Suprapubic skin (tissue), 4 donors: Measurements from ENCODE around the gene TMEM147. TPM values are rescaled to one million over a fixed set of nuclear protein-coding genes. Genes with fewer than 3 reads are reported as not detected.

Experiments used
- DNase-seq, 2 donors: peaks; one replicate each; pipeline ENCODE4 v3.0.0-alpha.2; 2019; ENCODE audit warnings: low spot score in 2 of 2
- H3K27ac ChIP-seq: fragments of 200-600 bp; sonication (generic); one replicate; pipeline ENCODE4 v1.5.1; 2019
- H3K27me3 ChIP-seq: fragments of 200-600 bp; sonication (generic); one replicate; pipeline ENCODE4 v1.5.1; 2019
- H3K36me3 ChIP-seq: fragments of 200-600 bp; sonication (generic); one replicate; pipeline ENCODE4 v1.5.1; 2019
- H3K4me1 ChIP-seq: fragments of 200-600 bp; sonication (generic); one replicate; pipeline ENCODE4 v1.5.1; 2019
- H3K4me3 ChIP-seq: fragments of 200-600 bp; sonication (generic); one replicate; pipeline ENCODE4 v1.5.1; 2019; ENCODE audit warnings: mild to moderate bottlenecking
- H3K9me3 ChIP-seq: fragments of 200-600 bp; sonication (generic); one replicate; pipeline ENCODE4 v1.5.1; 2019
- EP300 ChIP-seq: sonication (generic); formaldehyde crosslinking; IDR thresholded peaks from one replicate; pipeline ENCODE4 v1.6.1; 2017; ENCODE audit warnings: antibody characterized with exemption
- POLR2A ChIP-seq, 2 donors: fragments of 450-650 bp; IDR thresholded peaks; one replicate each; pipeline ENCODE4 v1.6.1; 2017; ENCODE audit warnings: antibody characterized with exemption in 2 of 2, mild to moderate bottlenecking in 2 of 2, moderate library complexity in 2 of 2
- POLR2AphosphoS5 ChIP-seq, 3 donors: sonication (generic); formaldehyde crosslinking; IDR thresholded peaks; one replicate each; pipeline ENCODE4 v1.6.1; 2017; ENCODE audit warnings: antibody characterized with exemption in 3 of 3
- WGBS: methylation state at CpG from one replicate; pipeline ENCODE4 v1.1.5; 2018; 5-methylcytosine and 5-hydroxymethylcytosine counted together
- total RNA-seq, 4 donors: library from RNA; depleted of rRNA; stranded (reverse); fragments of >200 nt; gene quantifications; one replicate each; pipeline ENCODE4 v1.1.0, GENCODE V29; 2016
- TF ChIP-seq, protein P1 (sequence below), 2 donors: fragments of 200-600 bp in 1 of 2; fragments of 450-650 bp in 1 of 2; sonication (generic) in 1 of 2; IDR thresholded peaks; one replicate each; pipeline ENCODE4 v1.5.1; 2016 to 2019; ENCODE audit warnings: antibody characterized with exemption in 2 of 2, mild to moderate bottlenecking in 1 of 2, moderate library complexity in 1 of 2

TMEM147 gene
- total RNA-seq, 4 donors from 2014 or later = 67.5 to 158 (median 118) TPM

DNA sequence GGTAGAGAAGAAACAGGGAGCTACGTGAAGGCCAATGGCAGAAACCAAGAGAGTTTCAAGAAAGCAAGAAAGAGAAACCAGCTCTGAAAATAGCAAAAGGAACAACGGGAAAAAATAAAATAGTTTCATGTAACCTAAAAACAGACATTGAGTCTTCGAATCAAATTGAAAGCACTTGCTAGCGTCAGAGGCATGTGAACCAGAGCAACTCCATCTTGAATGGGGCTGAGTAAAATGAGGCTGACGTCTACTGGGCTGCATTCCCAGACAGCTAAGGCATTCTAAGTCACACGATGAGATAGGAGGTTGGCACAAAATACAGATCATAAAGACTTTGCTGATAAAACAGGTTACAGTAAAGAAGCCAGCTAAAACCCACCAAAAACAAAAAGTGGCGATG is 33.3 kb downstream of the TMEM147 start:
- Histone ChIP-seq H3K4me3 (no peak overlapping the region), H3K9me3 (peaks cover 4% of the 10 kb centered on the region), H3K27ac (no peak overlapping the region), H3K36me3 (no peaks in the 10 kb centered on the region), H3K27me3 (no peaks in the 10 kb centered on the region), H3K4me1 (no peaks in the 10 kb centered on the region)
- no peak for DNase-seq
- 64% methylated on average over 7 of the region's 7 CpGs for WGBS
- TF ChIP-seq EP300 (no peak), POLR2AphosphoS5 (IDR thresholded peaks at IDR 0.05) (no peak), POLR2A (IDR thresholded peaks at IDR 0.05) (no peak)
- TF ChIP-seq, protein P1, sequence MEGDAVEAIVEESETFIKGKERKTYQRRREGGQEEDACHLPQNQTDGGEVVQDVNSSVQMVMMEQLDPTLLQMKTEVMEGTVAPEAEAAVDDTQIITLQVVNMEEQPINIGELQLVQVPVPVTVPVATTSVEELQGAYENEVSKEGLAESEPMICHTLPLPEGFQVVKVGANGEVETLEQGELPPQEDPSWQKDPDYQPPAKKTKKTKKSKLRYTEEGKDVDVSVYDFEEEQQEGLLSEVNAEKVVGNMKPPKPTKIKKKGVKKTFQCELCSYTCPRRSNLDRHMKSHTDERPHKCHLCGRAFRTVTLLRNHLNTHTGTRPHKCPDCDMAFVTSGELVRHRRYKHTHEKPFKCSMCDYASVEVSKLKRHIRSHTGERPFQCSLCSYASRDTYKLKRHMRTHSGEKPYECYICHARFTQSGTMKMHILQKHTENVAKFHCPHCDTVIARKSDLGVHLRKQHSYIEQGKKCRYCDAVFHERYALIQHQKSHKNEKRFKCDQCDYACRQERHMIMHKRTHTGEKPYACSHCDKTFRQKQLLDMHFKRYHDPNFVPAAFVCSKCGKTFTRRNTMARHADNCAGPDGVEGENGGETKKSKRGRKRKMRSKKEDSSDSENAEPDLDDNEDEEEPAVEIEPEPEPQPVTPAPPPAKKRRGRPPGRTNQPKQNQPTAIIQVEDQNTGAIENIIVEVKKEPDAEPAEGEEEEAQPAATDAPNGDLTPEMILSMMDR (IDR thresholded peaks at IDR 0.05) = no peak

- Histone ChIP-seq H3K27ac (no peak overlapping the region), H3K9me3 (no peaks in the 10 kb centered on the region), H3K27me3 (peaks cover 20% of the 10 kb centered on the region), H3K36me3 (no peaks in the 10 kb centered on the region), H3K4me1 (no peaks in the 10 kb centered on the region), H3K4me3 (no peak overlapping the region)
- TF ChIP-seq POLR2A (IDR thresholded peaks at IDR 0.05) (no peak), POLR2AphosphoS5 (IDR thresholded peaks at IDR 0.05) (no peak), EP300 (no peak)
- TF ChIP-seq, protein P1 (IDR thresholded peaks at IDR 0.05) = no peak
- WGBS = 86% methylated on average over 1 of the region's 1 CpG
- DNase-seq = no peak
Observed at GRCh38 chr19:35582760-35583159, 37.3 kb downstream of the TMEM147 start.

DNA sequence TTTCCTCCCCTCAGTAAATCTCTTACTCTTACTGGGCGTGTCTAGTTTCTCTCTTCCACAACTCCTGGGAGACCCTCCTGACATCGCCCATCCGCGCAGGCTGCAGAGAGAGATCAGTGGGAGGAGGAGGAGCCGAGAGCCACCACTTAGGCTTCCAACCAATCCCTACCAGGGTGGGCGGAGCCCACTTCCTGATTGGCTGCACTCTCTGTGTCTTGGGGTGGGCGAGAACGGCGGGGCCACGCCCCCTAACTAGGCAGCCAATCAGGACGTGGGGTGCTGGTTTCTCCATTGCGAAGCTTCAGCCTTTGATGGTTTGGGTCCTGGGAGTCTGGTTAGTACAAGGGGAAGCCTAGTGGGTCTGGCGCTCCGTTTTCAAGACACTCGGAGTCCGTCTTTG is 40.4 kb downstream of the TMEM147 start, which contains the start of gene PMIS2:
TSS of gene PMIS2 (plus strand) at position 326 of the 400 bp plus-strand sequence. CDS start 87 bp downstream, outside the sequence.
- Histone ChIP-seq H3K4me3 (no peak within 1 kb of the TSS), H3K27me3 (peaks cover 22% of the 10 kb centered on the region), H3K9me3 (no peaks in the 10 kb centered on the region), H3K4me1 (no peaks in the 10 kb centered on the region), H3K27ac (no peak within 1 kb of the TSS), H3K36me3 (no peaks in the 10 kb centered on the region)
- TF ChIP-seq EP300 = no peak
- TF ChIP-seq POLR2A (IDR thresholded peaks at IDR 0.05) = no peak
- TF ChIP-seq, protein P1 (IDR thresholded peaks at IDR 0.05) = no peak
- no peak for TF ChIP-seq POLR2AphosphoS5 (IDR thresholded peaks at IDR 0.05)
- WGBS = 20% methylated on average over 12 of the region's 16 CpGs
- no peak for DNase-seq

DNA sequence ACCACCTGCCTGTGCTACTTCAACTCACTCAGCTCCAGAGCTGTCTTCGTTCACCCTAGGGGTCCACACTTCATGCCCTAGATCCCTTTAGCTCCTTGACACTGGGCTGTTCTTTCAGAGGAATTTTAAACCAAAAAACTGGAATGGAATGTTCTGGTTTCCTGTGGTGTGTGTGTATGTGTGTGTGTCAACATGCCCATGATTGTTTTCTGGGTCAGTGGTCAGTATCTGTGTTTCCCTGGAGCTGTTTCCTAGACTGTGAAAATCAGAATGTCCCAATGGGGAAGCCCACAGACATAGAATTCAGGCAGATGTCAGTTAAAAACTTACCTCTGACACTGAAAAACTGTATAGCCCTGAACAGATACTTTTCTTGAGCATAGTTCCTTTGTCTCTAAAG is 41.9 kb downstream of the TMEM147 start:
- no peak for DNase-seq
- H3K27me3 ChIP-seq = peaks cover 22% of the 10 kb centered on the region
- H3K36me3 ChIP-seq = no peaks in the 10 kb centered on the region
- H3K4me1 ChIP-seq = no peaks in the 10 kb centered on the region
- H3K9me3 ChIP-seq = no peaks in the 10 kb centered on the region
- TF ChIP-seq, protein P1 (IDR thresholded peaks at IDR 0.05) = no peak
- TF ChIP-seq EP300 (no peak), POLR2A (IDR thresholded peaks at IDR 0.05) (no peak), POLR2AphosphoS5 (IDR thresholded peaks at IDR 0.05) (no peak)
- H3K27ac ChIP-seq = no peak overlapping the region
- WGBS = 57% methylated on average over 1 of the region's 1 CpG
- no peak overlapping the region for H3K4me3 ChIP-seq

GRCh38 chr19:35590875-35591274 is 45.4 kb downstream of the TMEM147 start:
- H3K27me3 ChIP-seq = peaks cover 8% of the 10 kb centered on the region
- TF ChIP-seq EP300 (no peak), POLR2AphosphoS5 (IDR thresholded peaks at IDR 0.05) (no peak)
- TF ChIP-seq, protein P1 (IDR thresholded peaks at IDR 0.05) = no peak
- DNase-seq = no peak
- WGBS = 76% methylated on average over 3 of the region's 3 CpGs
- H3K4me1 ChIP-seq = no peaks in the 10 kb centered on the region
- H3K9me3 ChIP-seq = no peaks in the 10 kb centered on the region
- no peak overlapping the region for H3K27ac ChIP-seq
- H3K4me3 ChIP-seq = no peak overlapping the region
- no peaks in the 10 kb centered on the region for H3K36me3 ChIP-seq
